Measurements from ENCODE around the gene RPL35.

DNA sequence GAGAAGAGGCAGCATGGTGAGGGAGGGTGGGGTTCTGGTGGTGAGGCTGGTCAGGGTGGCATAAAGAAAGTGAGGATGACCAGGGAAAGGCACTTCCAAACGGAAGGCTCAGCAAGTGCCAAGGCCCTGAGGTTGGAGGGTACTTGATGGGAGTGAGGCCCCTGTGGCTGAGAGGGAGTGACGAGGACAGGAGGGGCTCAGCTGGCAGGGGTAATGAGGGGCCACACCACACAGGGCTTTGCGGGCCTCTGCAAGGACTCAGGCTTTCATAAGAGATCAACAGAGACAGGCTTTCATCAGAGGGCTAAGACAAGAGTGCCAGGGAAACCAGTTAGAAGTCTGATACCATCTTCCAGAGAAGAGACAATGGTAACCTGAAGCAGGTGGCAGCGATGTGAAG is 23.8 kb upstream of the RPL35 start:
- no peak for TF ChIP-seq CTCF (IDR thresholded peaks at IDR 0.05)
- TF ChIP-seq POLR2A (IDR thresholded peaks at IDR 0.05) = no peak
- no peak for TF ChIP-seq POLR2AphosphoS5 (IDR thresholded peaks at IDR 0.05)
